IPS-15b (cell line): Measurements from ENCODE around the gene DNAJC1.

Experiments
- H3K27me3 ChIP-seq: one replicate; pipeline ENCODE4 v1.6.1; 2013; ENCODE audit warnings: low read length; ENCODE audit not compliant: control insufficient read depth, insufficient read depth
- H3K36me3 ChIP-seq: one replicate; pipeline ENCODE4 v1.6.1; 2013; ENCODE audit warnings: low read length; ENCODE audit not compliant: control insufficient read depth, insufficient read depth
- H3K4me1 ChIP-seq: one replicate; pipeline ENCODE4 v1.6.1; 2013; ENCODE audit warnings: mild to moderate bottlenecking, low read length; ENCODE audit not compliant: control insufficient read depth, insufficient read depth
- H3K4me3 ChIP-seq: one replicate; pipeline ENCODE4 v1.5.1; 2013; ENCODE audit warnings: low read depth, low read length
- H3K9ac ChIP-seq: one replicate; pipeline ENCODE4 v1.6.1; 2013; ENCODE audit warnings: low read depth, mild to moderate bottlenecking, low read length
- H3K9me3 ChIP-seq: one replicate; pipeline ENCODE4 v1.6.1; 2013; ENCODE audit warnings: mild to moderate bottlenecking, low read length; ENCODE audit not compliant: control insufficient read depth, insufficient read depth

The DNAJC1 gene

GRCh38 chr10:22003964-22004281 is 393 bp upstream of the DNAJC1 start:
- H3K9me3 ChIP-seq, result no peaks in the 10 kb centered on the region
- H3K4me1 ChIP-seq, result peaks cover 10% of the 10 kb centered on the region
- peaks cover 16% of the 10 kb centered on the region for H3K27me3 ChIP-seq
- H3K36me3 ChIP-seq, result no peaks in the 10 kb centered on the region
- no peak overlapping the region for H3K9ac ChIP-seq
- peak overlapping the region; percentile 31 for H3K4me3 ChIP-seq

GRCh38 chr10:22002591-22003176 is 846 bp downstream of the DNAJC1 start:
- Histone ChIP-seq H3K4me1 (peaks cover 10% of the 10 kb centered on the region), H3K36me3 (no peaks in the 10 kb centered on the region), H3K9me3 (no peaks in the 10 kb centered on the region), H3K4me3 (peak overlapping the region; percentile 90), H3K9ac (peak overlapping the region; percentile 19), H3K27me3 (peaks cover 16% of the 10 kb centered on the region)

- H3K4me3 ChIP-seq, result no peak overlapping the region
- H3K36me3 ChIP-seq, result no peaks in the 10 kb centered on the region
- H3K9me3 ChIP-seq, result no peaks in the 10 kb centered on the region
- no peaks in the 10 kb centered on the region for H3K4me1 ChIP-seq
- no peaks in the 10 kb centered on the region for H3K27me3 ChIP-seq
- H3K9ac ChIP-seq, result no peak overlapping the region
Observed at GRCh38 chr10:21995557-21995956, 8.0 kb downstream of the DNAJC1 start.

- no peak overlapping the region for H3K9ac ChIP-seq
Observed at GRCh38 chr10:21993360-21994001, 10.0 kb downstream of the DNAJC1 start.

GRCh38 chr10:21991785-21992184 is 11.7 kb downstream of the DNAJC1 start:
- Histone ChIP-seq H3K4me3 (no peak overlapping the region), H3K4me1 (no peaks in the 10 kb centered on the region), H3K9ac (no peak overlapping the region), H3K36me3 (no peaks in the 10 kb centered on the region), H3K9me3 (no peaks in the 10 kb centered on the region), H3K27me3 (no peaks in the 10 kb centered on the region)

More at GRCh38 chr10:21993360-21994001, 10.0 kb downstream of the DNAJC1 start:
- H3K4me1 ChIP-seq, result no peaks in the 10 kb centered on the region
- H3K9me3 ChIP-seq, result no peaks in the 10 kb centered on the region
- H3K36me3 ChIP-seq, result no peaks in the 10 kb centered on the region
- no peaks in the 10 kb centered on the region for H3K27me3 ChIP-seq
- H3K4me3 ChIP-seq, result no peak overlapping the region

- H3K4me1 ChIP-seq, result no peaks in the 10 kb centered on the region
- H3K9me3 ChIP-seq, result no peaks in the 10 kb centered on the region
- H3K27me3 ChIP-seq, result no peaks in the 10 kb centered on the region
- no peak overlapping the region for H3K4me3 ChIP-seq
- H3K9ac ChIP-seq, result no peak overlapping the region
- H3K36me3 ChIP-seq, result no peaks in the 10 kb centered on the region
Observed at GRCh38 chr10:21990449-21990848, 13.1 kb downstream of the DNAJC1 start.

- Histone ChIP-seq H3K27me3 (no peaks in the 10 kb centered on the region), H3K9me3 (no peaks in the 10 kb centered on the region), H3K4me1 (no peaks in the 10 kb centered on the region), H3K9ac (no peak overlapping the region), H3K4me3 (no peak overlapping the region), H3K36me3 (no peaks in the 10 kb centered on the region)
Observed at GRCh38 chr10:21989453-21990154, 13.9 kb downstream of the DNAJC1 start.

- peaks cover 4% of the 10 kb centered on the region for H3K4me1 ChIP-seq
- no peak overlapping the region for H3K9ac ChIP-seq
- H3K4me3 ChIP-seq, result no peak overlapping the region
- no peaks in the 10 kb centered on the region for H3K27me3 ChIP-seq
- no peaks in the 10 kb centered on the region for H3K9me3 ChIP-seq
- no peaks in the 10 kb centered on the region for H3K36me3 ChIP-seq
Observed at GRCh38 chr10:21985541-21985940, 18.0 kb downstream of the DNAJC1 start.

GRCh38 chr10:21981118-21981517 is 22.4 kb downstream of the DNAJC1 start:
- peaks cover 26% of the 10 kb centered on the region for H3K4me1 ChIP-seq
- H3K4me3 ChIP-seq, result no peak overlapping the region
- H3K9me3 ChIP-seq, result no peaks in the 10 kb centered on the region
- H3K36me3 ChIP-seq, result no peaks in the 10 kb centered on the region
- no peak overlapping the region for H3K9ac ChIP-seq
- no peaks in the 10 kb centered on the region for H3K27me3 ChIP-seq

GRCh38 chr10:21980691-21981090 is 22.8 kb downstream of the DNAJC1 start:
- H3K36me3 ChIP-seq, result no peaks in the 10 kb centered on the region
- no peak overlapping the region for H3K4me3 ChIP-seq
- no peak overlapping the region for H3K9ac ChIP-seq
- H3K9me3 ChIP-seq, result no peaks in the 10 kb centered on the region
- H3K4me1 ChIP-seq, result peaks cover 28% of the 10 kb centered on the region
- H3K27me3 ChIP-seq, result no peaks in the 10 kb centered on the region

GRCh38 chr10:21978191-21978862 is 25.2 kb downstream of the DNAJC1 start:
- no peaks in the 10 kb centered on the region for H3K9me3 ChIP-seq
- H3K4me3 ChIP-seq, result no peak overlapping the region
- H3K9ac ChIP-seq, result no peak overlapping the region
- H3K36me3 ChIP-seq, result no peaks in the 10 kb centered on the region
- H3K27me3 ChIP-seq, result no peaks in the 10 kb centered on the region
- peaks cover 28% of the 10 kb centered on the region for H3K4me1 ChIP-seq
